8988T (cell line): ENCODE measurements around the gene P2RX6.

Source experiments
- DNase-seq: peaks from one replicate; pipeline ENCODE4 v3.0.0; 2011

Gene P2RX6

GRCh38 chr22:20980523-20980922 is 34.4 kb upstream of the P2RX6 start:
- no peak for DNase-seq

- DNase-seq, result no peak
These were observed 33.8 kb upstream of the P2RX6 start for GRCh38 chr22:20980938-20981722.

GRCh38 chr22:20981787-20982562 is 33.0 kb upstream of the P2RX6 start, which contains the start of gene LZTR1:
TSS of gene LZTR1 (plus strand) at chr22:20982297. CDS start at chr22:20982372, 75 bp downstream.
- peak; percentile 78 for DNase-seq

- DNase-seq, result no peak
These were observed 32.4 kb upstream of the P2RX6 start for GRCh38 chr22:20982563-20982882.

GRCh38 chr22:20983081-20983771 is 31.7 kb upstream of the P2RX6 start:
- DNase-seq, result no peak

- no peak for DNase-seq
These were observed 29.2 kb upstream of the P2RX6 start for GRCh38 chr22:20985720-20986119.

- no peak for DNase-seq
These were observed 28.6 kb upstream of the P2RX6 start for GRCh38 chr22:20986365-20986764.

GRCh38 chr22:20987375-20987774 is 27.6 kb upstream of the P2RX6 start:
- no peak for DNase-seq

- DNase-seq, result no peak
These were observed 26.2 kb upstream of the P2RX6 start for GRCh38 chr22:20988573-20989322.

- no peak for DNase-seq
These were observed 25.4 kb upstream of the P2RX6 start for GRCh38 chr22:20989323-20990138.

- DNase-seq, result no peak
These were observed 24.5 kb upstream of the P2RX6 start for GRCh38 chr22:20990184-20991180.

GRCh38 chr22:20991252-20992055 is 23.5 kb upstream of the P2RX6 start:
- no peak for DNase-seq

- DNase-seq, result no peak
These were observed 22.9 kb upstream of the P2RX6 start for GRCh38 chr22:20992056-20992442.

- DNase-seq, result no peak
These were observed 22.3 kb upstream of the P2RX6 start for GRCh38 chr22:20992456-20993303.

GRCh38 chr22:20993304-20994127 is 21.4 kb upstream of the P2RX6 start:
- no peak for DNase-seq

- no peak for DNase-seq
These were observed 20.6 kb upstream of the P2RX6 start for GRCh38 chr22:20994128-20994901.

GRCh38 chr22:20994902-20995241 is 20.1 kb upstream of the P2RX6 start:
- DNase-seq, result no peak
